HG02623 (cell line): ENCODE results near the gene AREG.

Source experiments
- ATAC-seq: cut with Tn5 transposase; IDR thresholded peaks from one replicate; pipeline ENCODE4 v1.9.1; 2021; ENCODE audit warnings: moderate library complexity; ENCODE audit not compliant: unreplicated experiment

The AREG gene

GRCh38 chr4:74504212-74504611 lies 59.3 kb downstream of the AREG start:
- ATAC-seq: no peak
